ENCODE data around the gene LRRC14B. TPM values are rescaled to one million over a fixed set of nuclear protein-coding genes. Genes with fewer than 3 reads are reported as not detected.
A peak's percentile ranks its signal among the peaks of the same experiment; 100 is the strongest.

Gene LRRC14B
- total and polyA plus RNA-seq, 2 donors from 2014 or later = not detected

DNA sequence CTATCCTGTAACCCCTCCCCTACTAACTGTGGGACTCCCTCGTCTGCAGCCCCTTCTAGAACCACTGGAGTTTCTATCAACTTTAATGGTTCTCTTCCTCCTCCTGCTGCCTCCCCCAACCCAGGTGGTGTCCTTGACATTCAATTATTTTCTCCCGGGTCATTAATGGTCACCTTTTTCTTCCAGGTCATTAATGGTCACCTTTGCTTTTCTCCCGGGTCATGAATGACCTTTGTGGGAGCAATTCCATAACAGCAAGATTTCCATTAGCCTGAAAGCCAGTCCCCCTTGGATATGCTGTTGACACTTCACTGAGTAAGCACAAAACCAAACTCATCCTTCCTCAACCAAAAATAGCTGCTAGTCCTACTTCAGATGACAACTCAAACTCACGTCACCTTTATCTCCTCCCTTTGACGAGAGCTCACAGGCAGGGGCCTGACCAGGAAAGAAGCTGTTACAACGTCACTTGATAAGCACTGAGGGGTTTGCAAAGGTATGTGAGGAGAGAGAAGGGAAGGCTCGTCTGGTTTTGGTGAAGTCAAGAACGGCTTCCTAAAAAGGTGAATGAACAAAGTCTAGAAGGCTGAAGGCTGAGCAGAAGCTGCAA lies 15.7 kb downstream of the LRRC14B start:
- no peak overlapping the region for H3K9ac ChIP-seq (ENCODE audit: low read length in 3 of 3)
- no peak overlapping the region for H3K27ac ChIP-seq (ENCODE audit: low read depth in 2 of 2, low read length in 2 of 2)
- DNase-seq = no peak
- H3K9me3 ChIP-seq (ENCODE audit: control insufficient read depth in 2 of 3, insufficient read depth in 1 of 3, low read length in 3 of 3) = no peaks in the 10 kb centered on the region
- H3K27me3 ChIP-seq (ENCODE audit: control insufficient read depth, insufficient read depth, low read length) = no peaks in the 10 kb centered on the region
- no peak overlapping the region for H3K4me3 ChIP-seq (ENCODE audit: low read length in 3 of 3)
- no peaks in the 10 kb centered on the region for H3K4me1 ChIP-seq (ENCODE audit: control insufficient read depth in 2 of 3, insufficient read depth in 2 of 3, low read depth in 1 of 3, low read length in 3 of 3)
- H3K36me3 ChIP-seq (ENCODE audit: control insufficient read depth in 2 of 3, insufficient read depth in 3 of 3, low read length in 3 of 3) = peaks cover 2 to 14% (median 5%) of the 10 kb centered on the region in 3 donors
- intact Hi-C loops (cut with DNase I) = no loop called here
- FAIRE-seq = no peak
- TF ChIP-seq, protein P1, sequence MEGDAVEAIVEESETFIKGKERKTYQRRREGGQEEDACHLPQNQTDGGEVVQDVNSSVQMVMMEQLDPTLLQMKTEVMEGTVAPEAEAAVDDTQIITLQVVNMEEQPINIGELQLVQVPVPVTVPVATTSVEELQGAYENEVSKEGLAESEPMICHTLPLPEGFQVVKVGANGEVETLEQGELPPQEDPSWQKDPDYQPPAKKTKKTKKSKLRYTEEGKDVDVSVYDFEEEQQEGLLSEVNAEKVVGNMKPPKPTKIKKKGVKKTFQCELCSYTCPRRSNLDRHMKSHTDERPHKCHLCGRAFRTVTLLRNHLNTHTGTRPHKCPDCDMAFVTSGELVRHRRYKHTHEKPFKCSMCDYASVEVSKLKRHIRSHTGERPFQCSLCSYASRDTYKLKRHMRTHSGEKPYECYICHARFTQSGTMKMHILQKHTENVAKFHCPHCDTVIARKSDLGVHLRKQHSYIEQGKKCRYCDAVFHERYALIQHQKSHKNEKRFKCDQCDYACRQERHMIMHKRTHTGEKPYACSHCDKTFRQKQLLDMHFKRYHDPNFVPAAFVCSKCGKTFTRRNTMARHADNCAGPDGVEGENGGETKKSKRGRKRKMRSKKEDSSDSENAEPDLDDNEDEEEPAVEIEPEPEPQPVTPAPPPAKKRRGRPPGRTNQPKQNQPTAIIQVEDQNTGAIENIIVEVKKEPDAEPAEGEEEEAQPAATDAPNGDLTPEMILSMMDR (IDR thresholded peaks at IDR 0.05; ENCODE audit: borderline replicate concordance, extremely low read depth, insufficient read depth) = no peak

DNA sequence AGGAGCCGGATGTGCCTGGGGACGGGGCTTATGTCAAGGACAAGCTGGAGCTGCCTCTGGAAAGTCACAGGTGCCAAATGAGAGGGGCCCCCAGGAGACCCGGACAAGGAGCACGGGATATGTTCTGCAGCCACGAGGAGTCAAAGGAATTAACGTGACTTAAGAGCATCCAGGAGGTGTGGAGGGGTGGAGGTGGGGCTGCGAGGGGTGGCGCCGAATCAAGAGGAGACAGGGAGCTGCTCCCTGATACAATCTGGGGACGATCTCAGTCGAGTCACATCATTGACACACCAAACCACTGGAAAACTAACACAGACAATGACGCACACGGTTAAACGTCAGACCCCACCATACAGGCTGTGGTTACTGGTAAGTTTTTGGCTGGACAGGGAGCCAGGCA lies 16.3 kb downstream of the LRRC14B start:
- Histone ChIP-seq H3K9ac (ENCODE audit: low read length in 3 of 3) (no peak overlapping the region), H3K4me3 (ENCODE audit: low read length in 3 of 3) (no peak overlapping the region), H3K9me3 (ENCODE audit: control insufficient read depth in 2 of 3, insufficient read depth in 1 of 3, low read length in 3 of 3) (no peaks in the 10 kb centered on the region), H3K4me1 (ENCODE audit: control insufficient read depth in 2 of 3, insufficient read depth in 2 of 3, low read depth in 1 of 3, low read length in 3 of 3) (no peaks in the 10 kb centered on the region), H3K27ac (ENCODE audit: low read depth in 2 of 2, low read length in 2 of 2) (no peak overlapping the region), H3K27me3 (ENCODE audit: control insufficient read depth, insufficient read depth, low read length) (no peaks in the 10 kb centered on the region), H3K36me3 (ENCODE audit: control insufficient read depth in 2 of 3, insufficient read depth in 3 of 3, low read length in 3 of 3) (peaks cover 2 to 14% (median 5%) of the 10 kb centered on the region in 3 donors)
- intact Hi-C loops (cut with DNase I) = no loop called here
- FAIRE-seq = no peak
- TF ChIP-seq, protein P1 (IDR thresholded peaks at IDR 0.05; ENCODE audit: borderline replicate concordance, extremely low read depth, insufficient read depth) = no peak
- DNase-seq = peak in 1 of 5 donors; percentile 39

DNA sequence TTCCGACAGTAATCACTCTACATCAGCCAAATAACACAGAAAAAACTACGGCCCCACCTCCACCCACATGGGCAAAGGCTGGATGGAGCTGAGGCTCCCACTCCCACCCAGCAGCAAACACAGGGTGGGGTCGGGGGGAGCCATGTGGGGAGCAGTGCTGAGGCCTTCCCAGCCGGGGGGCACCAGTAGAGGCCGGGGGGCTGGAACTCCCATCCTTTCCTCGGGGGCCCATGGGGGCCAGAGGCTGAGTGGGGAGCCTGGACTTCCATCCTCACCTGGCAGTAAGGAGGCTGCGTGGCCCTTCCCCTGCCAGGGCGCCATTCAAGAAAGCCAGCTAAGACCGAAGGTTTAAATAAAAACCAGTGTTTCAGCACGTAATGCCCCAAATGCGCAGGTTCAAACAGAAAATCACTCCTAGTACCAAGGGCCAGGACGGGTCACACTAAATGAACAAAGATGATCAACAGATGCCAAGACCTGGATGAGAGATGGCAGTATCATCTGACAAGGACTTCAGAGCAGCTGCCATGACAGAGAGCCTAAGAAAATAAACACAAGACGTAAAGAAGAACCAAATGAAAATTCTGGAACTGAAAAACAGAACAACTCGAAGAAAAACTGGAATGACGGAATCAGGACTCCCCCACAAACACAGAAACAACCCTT lies 17.3 kb downstream of the LRRC14B start:
- H3K4me1 ChIP-seq (ENCODE audit: control insufficient read depth in 2 of 3, insufficient read depth in 2 of 3, low read depth in 1 of 3, low read length in 3 of 3) = no peaks in the 10 kb centered on the region
- FAIRE-seq (no peak), DNase-seq (no peak)
- peaks cover 2 to 13% (median 4%) of the 10 kb centered on the region in 3 donors for H3K36me3 ChIP-seq (ENCODE audit: control insufficient read depth in 2 of 3, insufficient read depth in 3 of 3, low read length in 3 of 3)
- H3K27me3 ChIP-seq (ENCODE audit: control insufficient read depth, insufficient read depth, low read length) = no peaks in the 10 kb centered on the region
- no peak overlapping the region for H3K4me3 ChIP-seq (ENCODE audit: low read length in 3 of 3)
- H3K27ac ChIP-seq (ENCODE audit: low read depth in 2 of 2, low read length in 2 of 2) = no peak overlapping the region
- intact Hi-C loops (cut with DNase I) = no loop called here
- no peaks in the 10 kb centered on the region for H3K9me3 ChIP-seq (ENCODE audit: control insufficient read depth in 2 of 3, insufficient read depth in 1 of 3, low read length in 3 of 3)
- no peak overlapping the region for H3K9ac ChIP-seq (ENCODE audit: low read length in 3 of 3)
- TF ChIP-seq, protein P1 (IDR thresholded peaks at IDR 0.05; ENCODE audit: borderline replicate concordance, extremely low read depth, insufficient read depth) = no peak

Data from kidney (tissue), 14 donors.